Activated effector memory CD4-positive, alpha-beta T cell treated with anti-CD3 and anti-CD28 coated beads, Interleukin-2, amount 50 U/mL, for 16 hours (primary cell): ENCODE results near the gene CER1.
"Not testable (repeated sequence)": the region's sequence is repeated elsewhere in the genome, so short reads cannot be mapped to it uniquely, and the experiment has no call there.

ENCODE experiments used
- DNase-seq: peaks from one replicate; pipeline ENCODE4 v3.0.0-alpha.2; 2020

CER1 gene

DNA sequence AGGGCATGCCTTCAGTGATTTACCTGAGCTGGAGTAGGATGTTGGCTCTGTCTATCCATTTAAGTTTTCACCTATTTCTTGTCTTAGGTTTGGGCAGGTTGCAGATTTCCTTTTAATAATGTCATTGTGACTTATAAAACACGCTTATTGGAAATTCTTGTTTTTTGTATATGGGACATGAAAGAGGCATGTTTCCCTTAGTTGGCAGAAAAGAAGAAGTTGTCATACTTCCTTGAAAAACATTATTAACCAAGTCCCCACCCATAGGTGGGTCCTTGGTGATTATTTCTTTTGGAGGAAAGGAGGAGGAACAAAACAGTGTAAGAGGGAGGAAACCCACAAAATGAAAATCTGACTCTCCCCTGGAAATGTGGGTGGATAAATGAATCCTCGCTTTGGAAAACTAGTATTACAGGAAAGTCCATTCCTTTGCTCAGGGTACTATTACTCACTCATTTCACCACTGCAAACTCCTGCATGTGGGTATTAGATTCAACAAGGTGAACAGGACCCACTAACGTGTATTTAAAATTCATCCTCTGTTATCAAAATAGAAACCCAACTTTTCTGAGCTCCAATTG, 9.3 kb downstream of the CER1 start:
- no peak for DNase-seq

DNA sequence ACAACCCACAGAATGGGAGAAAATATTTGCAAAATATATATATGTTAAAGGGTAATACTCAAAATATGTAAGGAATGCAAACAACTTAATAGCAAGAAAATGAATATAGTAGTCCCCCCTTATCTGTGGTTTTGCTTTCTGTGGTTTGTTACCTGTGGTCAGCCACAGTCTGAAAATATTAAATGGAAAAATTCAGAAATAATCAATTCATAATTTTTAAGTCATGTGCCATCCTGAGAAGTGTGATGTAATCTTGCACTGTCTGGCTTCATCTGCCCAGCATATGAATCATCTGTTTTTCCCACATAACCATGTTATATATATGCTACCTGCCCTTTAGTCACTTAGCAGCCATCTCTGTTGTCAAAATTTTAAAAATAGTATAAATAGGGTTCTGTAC, 11.7 kb downstream of the CER1 start:
- DNase-seq: no peak

DNA sequence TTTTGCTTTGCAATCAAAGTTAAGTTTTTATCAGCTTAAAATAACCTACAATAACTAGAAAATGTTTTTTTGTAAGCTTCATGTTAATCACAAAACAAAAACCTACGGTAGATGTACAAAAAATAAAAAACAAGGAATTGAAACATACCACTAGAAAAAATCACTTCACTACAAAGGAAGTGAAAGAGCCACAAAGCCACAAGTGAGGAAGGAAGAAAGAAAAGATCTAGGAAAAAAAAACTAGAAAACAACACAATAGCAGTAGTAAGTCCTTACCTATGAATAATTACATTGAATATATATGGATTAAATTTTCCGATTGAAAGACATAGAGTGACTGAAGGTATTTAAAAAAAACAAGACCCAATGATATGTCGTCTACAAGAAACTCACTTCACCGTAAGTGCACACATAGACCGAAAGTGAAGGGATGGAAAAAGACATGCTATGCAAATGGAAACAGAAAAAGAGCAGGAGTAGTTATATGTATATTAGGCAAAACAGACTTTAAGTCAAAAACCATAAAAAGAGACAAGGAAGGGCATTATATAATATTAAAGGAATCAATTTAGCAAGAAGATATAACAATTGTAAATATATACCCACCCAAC, 15.9 kb downstream of the CER1 start:
- DNase-seq: no peak

DNA sequence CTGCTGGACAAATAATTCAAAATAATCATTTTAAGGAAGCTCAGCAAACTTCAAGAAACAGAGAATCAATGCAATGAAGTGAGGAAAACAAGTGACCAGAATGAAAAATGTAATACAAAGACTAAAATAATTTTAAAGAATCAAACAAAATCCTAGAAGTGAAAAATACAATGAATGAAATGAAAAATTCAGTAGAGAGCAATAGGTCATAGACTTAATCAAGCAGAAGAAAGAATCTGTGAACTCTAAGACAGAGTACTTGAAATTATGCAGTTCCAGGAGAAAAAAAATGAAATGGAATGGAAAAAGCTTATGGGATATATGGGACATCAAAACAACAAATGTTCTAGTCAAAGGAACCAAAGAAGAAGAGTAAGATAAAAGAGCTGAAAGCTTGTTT, 17.5 kb downstream of the CER1 start:
- DNase-seq: no peak

DNA sequence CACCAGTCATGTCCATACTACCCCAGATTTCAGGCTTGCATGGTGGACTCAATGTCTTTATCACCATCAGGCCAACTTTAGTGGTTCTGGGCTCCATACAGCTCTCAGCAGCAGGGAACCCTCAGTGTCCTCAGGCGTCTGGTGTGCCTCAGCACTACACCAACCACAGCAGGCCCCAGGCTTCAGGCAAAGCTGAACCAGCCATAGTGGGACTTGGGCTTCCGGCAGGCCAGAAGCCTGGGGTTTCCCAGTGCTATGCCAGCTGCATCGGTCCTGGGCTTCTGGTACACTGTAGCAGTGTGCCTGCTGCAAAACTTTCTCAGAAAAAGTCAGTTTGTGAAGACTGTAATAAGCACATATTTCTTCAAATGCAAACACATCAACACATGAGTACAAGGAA, 18.3 kb downstream of the CER1 start:
- no peak for DNase-seq

DNA sequence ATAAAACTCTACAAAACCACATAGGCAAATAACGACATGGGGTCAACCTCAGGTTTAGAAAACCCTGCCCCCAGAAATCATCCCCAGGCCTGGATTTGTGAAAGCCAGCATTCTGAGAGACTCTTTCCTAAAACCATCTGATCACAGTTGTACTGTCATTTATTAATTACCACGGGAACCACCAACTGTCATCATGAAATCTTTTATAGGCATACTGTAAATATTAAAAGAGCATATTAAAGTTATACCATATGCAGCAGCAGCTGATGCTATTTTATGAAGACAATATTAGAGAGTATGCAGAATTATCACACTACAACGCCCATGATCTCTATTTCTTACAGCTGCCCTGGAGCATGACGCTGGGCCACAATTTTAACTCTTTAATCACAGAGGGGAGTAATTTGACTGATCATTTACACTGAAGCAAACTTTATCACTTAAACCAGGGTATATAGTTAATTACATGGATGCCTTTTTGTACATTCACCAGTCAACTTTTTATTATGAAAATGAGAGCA, 20.3 kb downstream of the CER1 start:
- DNase-seq: no peak

DNA sequence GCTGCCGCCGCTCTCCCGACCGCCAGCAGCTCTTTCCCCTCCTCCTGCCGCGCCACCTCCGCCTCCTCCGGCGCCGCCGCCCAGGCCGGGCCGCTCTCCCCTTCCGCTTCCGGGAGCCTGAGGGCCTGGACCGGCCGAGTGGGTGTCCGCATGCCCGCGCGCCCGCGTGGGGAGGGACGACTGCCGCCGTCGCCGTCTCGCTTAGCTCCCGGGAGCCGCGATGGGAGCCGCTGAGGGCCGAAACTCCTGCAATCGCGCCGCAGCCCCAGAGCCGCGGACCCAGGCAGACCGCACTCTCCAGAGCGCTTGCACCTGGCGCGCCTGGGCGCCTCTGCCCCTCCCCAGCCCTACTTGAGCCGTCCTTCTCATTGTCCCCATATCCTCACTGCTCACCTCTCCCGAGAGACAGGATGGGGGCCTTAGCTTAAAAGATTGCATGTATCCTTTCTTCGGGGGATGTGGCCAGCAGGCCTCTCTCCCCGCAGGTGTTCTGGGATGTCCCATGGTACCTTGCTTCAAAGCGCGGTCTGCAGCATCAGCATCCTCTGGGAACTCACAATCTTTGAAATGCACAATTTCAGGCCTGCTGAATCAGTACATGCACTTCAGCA, 29.2 kb downstream of the CER1 start, which contains the start of gene ZDHHC21:
Gene ZDHHC21, minus strand, starts transcription at position 182 of the 611 bp plus-strand sequence. CDS start 19,092 bp downstream, outside the sequence.
- DNase-seq: peak; percentile 85

DNA sequence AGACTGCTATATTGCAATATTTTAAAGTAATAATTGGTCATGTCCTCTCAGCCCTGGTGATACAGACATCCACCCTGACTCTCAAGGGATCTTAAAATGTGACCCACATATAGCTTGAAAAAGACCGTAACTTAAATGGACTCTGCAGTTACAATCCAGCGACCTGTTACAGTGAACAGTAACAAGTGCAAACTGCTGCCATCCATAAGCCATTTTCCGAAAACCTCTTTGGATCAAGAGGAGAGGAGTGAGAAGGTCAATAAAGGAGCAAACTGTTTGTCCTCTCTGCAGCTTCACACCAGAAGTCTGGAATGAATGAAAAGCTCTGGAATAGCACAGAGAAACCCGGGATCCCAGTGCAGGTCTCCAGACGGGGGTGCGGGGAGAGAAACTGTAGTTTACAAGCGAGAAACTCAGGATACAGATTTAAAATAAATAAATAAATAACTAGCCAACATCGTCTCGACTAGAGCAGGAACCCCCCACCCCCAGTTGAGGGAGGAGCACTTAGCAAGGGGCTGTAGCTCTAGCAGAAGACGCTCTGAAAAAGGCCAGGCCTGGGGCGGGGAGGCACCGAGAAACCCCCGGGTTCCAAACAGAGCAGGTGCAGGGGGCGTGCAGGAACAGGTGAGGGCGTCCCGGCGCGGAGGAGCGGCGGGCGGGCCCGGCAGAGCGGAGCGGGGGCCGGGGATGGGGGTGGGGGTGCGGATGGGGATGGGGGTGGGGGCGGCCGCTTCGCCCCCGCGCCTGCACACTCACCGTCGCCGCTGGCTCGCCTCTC, 29.9 kb downstream of the CER1 start:
- DNase-seq: no peak

DNA sequence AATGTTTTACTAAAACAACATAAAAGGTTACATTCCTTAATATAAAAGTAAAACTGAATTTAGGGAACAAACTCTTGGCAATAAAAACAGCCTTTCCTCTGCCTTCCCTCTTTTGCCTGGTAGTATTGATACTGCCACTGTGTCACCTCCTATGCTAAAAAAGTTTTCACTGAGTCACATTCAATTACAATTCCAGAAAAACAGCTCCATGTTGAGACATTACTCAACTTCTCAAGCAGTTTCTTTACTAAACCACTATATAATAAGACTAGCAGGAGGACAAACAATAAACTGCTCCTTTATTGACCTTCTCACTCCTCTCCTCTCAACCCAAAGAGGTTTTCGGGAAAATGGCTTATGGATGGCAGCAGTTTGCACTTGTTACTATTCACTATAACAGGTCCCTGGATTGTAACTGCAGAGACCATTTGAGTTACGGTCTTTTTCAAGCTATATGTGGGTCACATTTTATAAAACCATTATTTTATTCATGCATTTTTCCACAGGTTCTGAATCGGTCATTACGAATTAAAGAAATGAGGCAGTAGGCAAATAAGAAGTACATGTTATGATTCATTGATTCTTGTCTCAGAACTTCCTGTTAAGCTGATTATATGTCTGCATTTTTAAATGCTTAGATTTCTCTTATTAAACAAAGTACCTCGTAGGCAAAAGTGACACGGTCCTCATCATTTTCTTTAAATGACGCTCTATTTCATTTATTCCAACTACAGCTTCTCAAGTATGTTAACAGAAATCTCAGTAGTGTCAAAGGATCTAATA, 31.4 kb downstream of the CER1 start:
- no peak for DNase-seq

DNA sequence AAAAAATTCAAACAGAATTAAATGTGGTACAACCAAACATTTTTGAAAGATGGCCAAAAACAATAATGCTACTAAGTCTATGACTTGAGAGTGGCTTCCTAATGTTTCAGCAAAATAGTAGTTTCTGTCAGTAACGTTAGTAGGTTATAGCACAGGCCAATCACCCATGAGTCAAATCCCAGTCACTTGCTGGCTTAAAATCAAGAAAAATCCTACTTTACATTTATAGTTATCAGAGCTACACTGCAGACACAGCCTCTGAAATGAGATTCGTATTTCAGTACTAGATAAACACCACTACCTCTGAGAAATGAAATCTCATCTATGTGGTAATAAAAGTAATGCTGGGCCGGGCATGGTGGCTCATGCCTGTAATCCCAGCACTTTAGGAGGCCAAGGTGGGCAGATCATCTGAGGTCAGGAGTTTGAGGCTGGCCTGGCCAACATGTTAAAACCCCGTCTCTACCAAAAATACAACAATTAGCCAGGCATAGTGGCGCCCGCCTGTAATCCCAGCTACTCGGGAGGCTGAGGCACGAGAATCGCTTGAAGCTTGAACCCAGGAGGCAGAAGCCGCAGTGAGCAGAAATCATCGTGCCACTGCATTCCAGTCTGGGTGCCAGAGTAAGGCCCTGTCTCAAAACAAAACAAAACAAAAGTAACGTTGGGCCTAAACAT, 35.4 kb downstream of the CER1 start:
- no peak for DNase-seq

DNA sequence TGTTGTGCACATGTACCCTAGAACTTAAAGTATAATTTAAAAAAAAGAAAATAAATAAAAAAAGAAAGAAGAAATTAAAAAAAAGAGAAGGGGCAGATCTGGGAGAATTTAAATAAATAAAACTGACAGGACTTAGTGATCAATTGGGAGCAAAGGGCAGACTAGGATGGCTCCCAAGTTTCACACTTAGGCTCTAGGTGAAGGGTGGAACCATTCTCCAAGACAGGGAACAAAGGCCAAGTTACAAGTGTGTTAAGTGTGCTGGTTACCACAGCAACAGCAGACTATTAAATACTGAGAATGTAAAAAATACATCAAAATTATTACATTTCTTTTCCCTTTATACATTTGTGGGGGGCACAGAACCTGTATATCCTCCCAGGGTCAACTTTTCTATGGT, 36.4 kb downstream of the CER1 start:
- no peak for DNase-seq

DNA sequence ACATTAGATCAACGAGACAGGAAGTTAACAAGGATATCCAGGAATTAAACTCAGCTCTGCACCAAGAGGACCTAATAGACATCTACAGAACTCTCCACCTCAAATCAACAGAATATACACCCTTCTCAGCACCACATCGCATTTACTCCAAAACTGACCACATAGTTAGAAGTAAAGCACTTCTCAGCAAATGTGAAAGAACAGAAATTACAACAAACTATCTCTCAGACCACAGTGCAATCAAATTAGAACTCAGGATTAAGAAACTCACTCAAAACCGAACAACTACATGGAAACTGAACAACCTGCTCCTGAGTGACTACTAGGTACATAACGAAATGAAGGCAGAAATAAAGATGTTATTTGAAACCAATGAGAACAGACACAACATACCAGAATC, 39.9 kb downstream of the CER1 start:
- DNase-seq: not testable (repeated sequence)

DNA sequence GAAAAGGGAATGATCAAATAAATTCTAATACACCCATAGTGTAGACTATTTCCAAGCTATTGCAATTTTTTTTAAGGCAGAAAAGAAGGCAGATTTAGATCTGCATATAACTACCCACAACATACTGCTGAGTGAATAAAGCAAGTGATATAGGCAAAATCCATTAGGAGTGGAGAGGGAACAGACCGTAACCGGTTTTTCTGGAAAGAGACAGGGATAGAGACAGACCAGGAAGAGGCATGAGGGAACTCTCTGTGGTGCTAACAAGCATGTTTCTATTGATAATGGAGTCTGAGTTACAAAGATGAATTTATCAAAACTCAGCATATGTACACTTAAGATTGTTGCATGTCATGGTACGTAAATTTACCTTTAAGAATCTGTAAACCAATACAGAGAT, 43.8 kb downstream of the CER1 start:
- DNase-seq: no peak

DNA sequence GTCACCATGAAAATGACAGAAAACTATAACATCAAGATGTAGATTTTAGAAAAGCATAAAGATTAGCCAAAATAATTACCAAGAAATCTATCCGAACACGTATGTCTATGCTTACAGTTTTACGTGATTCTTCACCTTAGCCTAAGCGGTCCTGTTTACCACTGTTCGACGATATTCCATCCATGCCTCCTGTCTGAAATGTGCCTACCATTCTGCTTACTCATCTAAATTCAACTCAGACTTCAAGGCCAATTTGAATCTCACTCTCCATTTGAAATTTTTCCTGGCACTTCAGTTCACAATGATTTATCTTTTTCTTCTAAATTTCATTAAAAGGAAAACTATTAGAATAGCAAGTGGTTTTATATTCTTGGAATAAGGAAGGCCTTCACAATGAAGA, 44.7 kb downstream of the CER1 start:
- DNase-seq: no peak

DNA sequence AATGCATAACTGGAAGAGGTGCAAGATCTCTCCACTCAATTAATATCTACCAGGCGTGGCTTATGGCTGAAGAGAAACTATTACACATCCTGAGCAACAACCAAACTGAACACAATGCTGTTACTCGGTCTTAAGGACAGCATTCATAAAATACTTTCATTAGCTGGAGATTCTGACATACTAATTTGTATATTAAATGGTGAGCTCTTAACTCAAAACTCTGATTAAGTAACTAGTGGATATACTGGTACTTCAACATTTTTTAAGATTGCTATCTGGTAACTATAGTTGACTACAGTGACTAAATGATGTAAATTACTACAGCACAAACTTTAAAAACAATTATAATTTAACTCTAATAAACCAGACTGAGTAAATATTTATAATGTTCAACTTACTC, 45.1 kb downstream of the CER1 start:
- DNase-seq: no peak

DNA sequence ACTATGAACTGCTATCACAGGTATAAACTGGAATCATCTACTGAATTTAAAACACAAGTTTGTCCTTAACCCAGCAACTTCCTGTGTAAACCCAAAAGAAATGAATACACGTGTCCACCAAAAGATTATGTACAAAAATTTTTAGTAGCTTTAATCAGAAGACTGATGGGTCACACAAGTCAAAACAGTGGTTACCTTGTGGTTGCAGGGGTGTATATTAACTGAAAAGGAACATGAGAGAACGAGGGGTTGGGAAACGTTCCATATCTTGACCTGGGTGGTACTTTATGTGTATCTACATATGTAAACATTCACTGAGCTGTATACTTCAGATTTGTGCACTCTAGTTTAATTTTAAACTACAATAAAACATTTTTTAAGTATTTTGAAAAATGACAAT, 47.9 kb downstream of the CER1 start:
- no peak for DNase-seq

DNA sequence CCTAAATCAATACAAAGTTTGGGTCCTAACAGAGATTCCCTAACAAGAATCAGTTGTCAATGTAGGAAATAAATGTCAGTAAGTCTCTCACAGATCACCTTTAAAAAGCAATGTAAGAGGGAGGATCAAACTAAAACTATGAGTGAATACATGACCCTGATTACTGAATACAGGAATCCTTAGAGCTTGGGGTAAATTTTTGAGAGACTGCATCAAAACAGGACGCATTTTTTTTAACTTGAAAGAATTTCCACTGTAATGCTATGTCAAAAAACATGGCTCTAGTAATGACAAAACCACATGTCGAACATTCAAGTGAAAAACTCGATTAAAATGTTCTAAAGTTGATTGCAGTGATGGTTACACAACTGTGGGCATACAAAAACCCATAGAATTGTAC, 51.2 kb downstream of the CER1 start:
- DNase-seq: no peak

DNA sequence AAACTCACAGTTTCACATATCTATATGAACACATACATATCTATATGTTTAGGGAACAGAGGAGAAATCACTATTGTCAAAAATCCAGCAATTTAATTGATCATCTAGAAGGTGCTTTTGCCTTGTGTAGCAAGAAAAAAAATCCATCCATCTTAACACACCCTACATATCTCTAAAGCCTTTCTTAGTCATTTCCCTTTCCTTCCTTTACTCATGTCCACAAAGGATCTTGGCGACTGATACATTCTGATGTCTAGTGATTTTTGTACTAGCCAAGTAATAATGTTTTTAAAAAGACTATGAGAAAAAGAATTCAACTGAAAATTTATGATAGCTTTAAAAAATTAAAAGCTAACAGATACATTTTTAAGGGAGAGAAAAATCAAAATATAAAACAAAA, 51.8 kb downstream of the CER1 start:
- DNase-seq: no peak
